D721Med (cell line): ENCODE measurements around the gene EID3.

ENCODE experiments used
- DNase-seq: peaks from one replicate; pipeline ENCODE4 v3.0.0; 2011; ENCODE audit warnings: low spot score; ENCODE audit not compliant: insufficient read length
- FAIRE-seq: peaks from 2 replicates; lab custom pipeline; 2011; peaks lifted over from hg19 to GRCh38; lab: Jason Lieb, UNC
- CTCF ChIP-seq: IDR thresholded peaks from 2 replicates; pipeline ENCODE4 v1.5.1; 2012; ENCODE audit warnings: mild to moderate bottlenecking, control low read depth; ENCODE audit not compliant: insufficient read depth; ENCODE audit errors: missing control alignments

EID3 gene

GRCh38 chr12:104313568-104314241 lies 10.2 kb downstream of the EID3 start:
- FAIRE-seq (no peak), DNase-seq (no peak)
- no peak for TF ChIP-seq CTCF

DNA sequence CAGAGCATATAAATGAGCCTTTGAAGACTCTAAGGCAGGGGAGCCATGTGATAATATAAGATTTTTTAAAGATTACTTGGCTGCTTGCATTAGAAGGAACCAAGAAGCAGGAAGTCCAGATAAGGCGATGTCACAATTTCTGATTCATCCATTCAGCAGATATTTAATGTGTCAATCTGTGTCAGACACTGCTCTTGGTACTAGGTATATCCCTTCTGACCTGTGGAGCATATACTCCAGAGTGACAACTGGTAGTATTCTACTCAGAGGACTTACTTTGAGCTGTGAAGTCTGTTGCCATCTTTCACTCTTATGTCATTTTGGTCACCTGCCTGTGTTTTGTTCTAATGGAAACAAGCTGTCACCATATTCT lies 10.7 kb downstream of the EID3 start:
- DNase-seq (no peak), FAIRE-seq (no peak)

GRCh38 chr12:104315326-104316224 lies 12.0 kb downstream of the EID3 start:
- DNase-seq = no peak
- FAIRE-seq = no peak
- TF ChIP-seq CTCF = no peak

More for the DNA sequence above, 10.7 kb downstream of the EID3 start:
- TF ChIP-seq CTCF = no peak

- FAIRE-seq (no peak), DNase-seq (no peak)
- no peak for TF ChIP-seq CTCF
These were observed 13.4 kb downstream of the EID3 start for GRCh38 chr12:104316936-104317335.

DNA sequence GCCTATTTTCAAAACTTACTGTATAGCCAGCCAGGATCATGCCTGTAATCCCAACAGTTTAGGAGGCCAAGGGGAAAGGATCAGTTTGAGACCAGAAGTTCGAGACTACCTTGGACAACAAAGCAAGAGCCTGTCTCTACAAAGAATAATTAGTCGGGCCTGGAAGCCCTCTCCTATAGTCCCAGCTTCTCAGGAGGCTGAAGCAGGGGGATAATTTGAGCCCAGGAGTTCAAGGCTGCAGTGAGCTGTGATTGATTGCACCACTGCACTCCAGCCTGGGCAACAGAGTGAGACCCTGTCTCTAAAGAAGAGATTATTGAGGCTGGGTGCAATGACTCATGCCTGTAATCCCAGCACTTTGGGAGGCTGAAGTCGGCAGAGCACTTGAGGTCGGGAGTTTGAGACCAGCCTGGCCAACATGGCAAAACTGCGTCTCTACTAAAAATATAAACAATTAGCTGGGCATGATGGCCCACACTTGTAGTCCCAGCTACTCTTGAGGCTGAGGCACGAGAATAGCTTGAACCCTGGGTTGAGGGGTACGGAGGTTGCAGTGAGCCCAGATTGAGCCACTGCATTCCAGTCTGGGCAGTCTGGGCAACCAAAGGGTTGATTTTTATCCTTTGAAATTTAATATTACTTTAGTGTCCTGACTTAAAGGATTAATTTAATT lies 14.1 kb downstream of the EID3 start:
- no peak for FAIRE-seq
- no peak for DNase-seq
- no peak for TF ChIP-seq CTCF

DNA sequence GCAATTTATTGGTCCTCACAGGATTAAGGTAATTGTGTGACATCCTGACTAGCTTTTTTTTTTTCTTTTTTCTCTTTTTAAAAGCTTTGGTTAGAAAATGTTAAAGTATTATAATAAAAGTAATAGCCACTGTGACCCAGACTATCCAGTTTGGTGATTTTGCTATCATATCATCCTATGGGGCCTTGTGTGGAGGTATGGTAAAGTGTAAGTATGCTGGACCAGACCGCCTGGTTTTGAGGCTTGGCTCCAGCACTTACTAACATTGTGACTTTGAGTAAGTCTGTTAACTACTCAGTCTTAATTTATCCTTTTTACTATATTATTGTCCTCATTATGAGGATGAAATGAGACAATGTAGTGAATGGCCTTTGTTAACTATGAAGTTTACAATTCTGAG lies 15.5 kb downstream of the EID3 start:
- no peak for DNase-seq
- TF ChIP-seq CTCF = no peak
- no peak for FAIRE-seq
